Prostate gland (tissue), 2 donors: ENCODE measurements around the gene GATD1. TPM values are rescaled to one million over a fixed set of nuclear protein-coding genes. Genes with fewer than 3 reads are reported as not detected.

ENCODE experiments used
- DNase-seq: peaks from one replicate; pipeline ENCODE4 v3.0.0-alpha.2; 2019; ENCODE audit warnings: low spot score
- H3K27ac ChIP-seq, 2 donors: fragments of 200-600 bp; sonication (generic); 2 replicates each; pipeline ENCODE4 v1.5.1; 2017 to 2019
- H3K27me3 ChIP-seq: fragments of 200-600 bp; sonication (generic); replicated peaks from 2 replicates; pipeline ENCODE4 v1.5.1; 2019; ENCODE audit not compliant: insufficient read depth
- H3K36me3 ChIP-seq, 2 donors: fragments of 200-600 bp; sonication (generic); 1 replicate in 1 of 2; 2 replicates in 1 of 2; pipeline versions ENCODE4 v1.5.1 to v1.8.1; 2017 to 2019
- H3K4me1 ChIP-seq: fragments of 200-600 bp; sonication (generic); replicated peaks from 2 replicates; pipeline ENCODE4 v1.5.1; 2019
- H3K4me3 ChIP-seq, 2 donors: fragments of 200-600 bp; sonication (generic); 2 replicates each; pipeline ENCODE4 v1.5.1; 2017 to 2019
- H3K9me3 ChIP-seq: fragments of 200-600 bp; sonication (generic); 2 replicates; pipeline ENCODE4 v1.5.1; 2017
- CTCF ChIP-seq, 4 experiments: fragments of 200-600 bp in 2 of 4; fragments of 450-650 bp in 2 of 4; sonication (generic) in 2 of 4; IDR thresholded peaks; 1 replicate in 3 of 4; 2 replicates in 1 of 4; pipeline ENCODE4 v1.5.1; 2016 to 2019; ENCODE audit warnings: antibody characterized with exemption in 4 of 4, mild to moderate bottlenecking in 2 of 4, moderate library complexity in 2 of 4
- POLR2A ChIP-seq: fragments of 450-650 bp; IDR thresholded peaks from one replicate; pipeline ENCODE4 v1.6.1; 2016; ENCODE audit warnings: antibody characterized with exemption, mild to moderate bottlenecking
- POLR2AphosphoS5 ChIP-seq: sonication (generic); formaldehyde crosslinking; IDR thresholded peaks from one replicate; pipeline ENCODE4 v1.6.1; 2017; ENCODE audit warnings: antibody characterized with exemption
- WGBS: methylation state at CpG from one replicate; pipeline ENCODE4 v1.1.5; 2018; 5-methylcytosine and 5-hydroxymethylcytosine counted together
- intact Hi-C: fragments of 100-400 bp; cut with DNase I; formaldehyde crosslinking; loops from one replicate; pipeline ENCODE4 v1.14.2; 2022
- total RNA-seq, 2 donors: library from RNA; depleted of rRNA; stranded (reverse); fragments of >200 nt; gene quantifications; one replicate each; pipeline ENCODE4 v1.1.0, GENCODE V29; 2016

GATD1 gene
- total RNA-seq, 2 donors from 2014 or later = 29.9 to 72.3 TPM

- Histone ChIP-seq H3K9me3 (no peaks in the 10 kb centered on the region), H3K4me3 (no peak overlapping the region), H3K4me1 (no peaks in the 10 kb centered on the region), H3K36me3 (peaks cover 12 to 25% of the 10 kb centered on the region in 2 donors), H3K27ac (no peak overlapping the region), H3K27me3 (no peaks in the 10 kb centered on the region)
- TF ChIP-seq POLR2AphosphoS5 = no peak
- TF ChIP-seq CTCF (IDR thresholded peaks at IDR 0.05) = no peak
- no peak for TF ChIP-seq POLR2A
- DNase-seq = no peak
- intact Hi-C loops = no loop called here
- WGBS = 89% methylated on average over 2 of the region's 2 CpGs
Measured at GRCh38 chr11:766936-767210, 10.4 kb downstream of the GATD1 start.

GRCh38 chr11:766106-766935 is 11.0 kb downstream of the GATD1 start:
- no peaks in the 10 kb centered on the region for H3K27me3 ChIP-seq
- no peak overlapping the region for H3K4me3 ChIP-seq
- 80% methylated on average over 11 of the region's 11 CpGs for WGBS
- no peak for TF ChIP-seq POLR2A
- no peak for TF ChIP-seq CTCF (IDR thresholded peaks at IDR 0.05)
- no peak for TF ChIP-seq POLR2AphosphoS5
- no peaks in the 10 kb centered on the region for H3K4me1 ChIP-seq
- intact Hi-C loops = no loop called here
- H3K9me3 ChIP-seq = no peaks in the 10 kb centered on the region
- H3K27ac ChIP-seq = no peak overlapping the region
- H3K36me3 ChIP-seq = peaks cover 12 to 25% of the 10 kb centered on the region in 2 donors
- DNase-seq = no peak

DNA sequence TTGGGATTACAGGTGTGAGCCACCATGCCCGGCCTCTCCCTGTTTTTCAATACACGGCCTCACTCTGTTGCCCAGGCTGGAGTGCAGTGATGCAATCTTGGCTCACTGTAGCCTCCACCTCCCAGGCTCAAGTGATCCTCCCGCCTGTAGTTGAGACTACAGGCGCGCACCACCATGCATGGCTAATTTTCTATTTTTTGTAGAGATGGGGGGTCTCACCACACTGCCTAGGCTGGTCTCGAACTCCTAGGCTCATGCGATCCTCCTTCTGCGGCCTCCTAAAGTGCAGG is 11.5 kb downstream of the GATD1 start:
- H3K9me3 ChIP-seq = no peaks in the 10 kb centered on the region
- TF ChIP-seq POLR2A (no peak), POLR2AphosphoS5 (no peak), CTCF (IDR thresholded peaks at IDR 0.05) (no peak)
- intact Hi-C loops = no loop called here
- no peak for DNase-seq
- no peaks in the 10 kb centered on the region for H3K27me3 ChIP-seq
- H3K4me1 ChIP-seq = no peaks in the 10 kb centered on the region
- no peak overlapping the region for H3K4me3 ChIP-seq
- 98% methylated on average over 8 of the region's 8 CpGs for WGBS
- H3K27ac ChIP-seq = no peak overlapping the region
- peaks cover 12 to 20% of the 10 kb centered on the region in 2 donors for H3K36me3 ChIP-seq

GRCh38 chr11:765025-765801 is 12.1 kb downstream of the GATD1 start:
- intact Hi-C loops = no loop called here
- WGBS = 72% methylated on average over 18 of the region's 19 CpGs

More at GRCh38 chr11:765025-765801, 12.1 kb downstream of the GATD1 start:
- Histone ChIP-seq H3K4me1 (no peaks in the 10 kb centered on the region), H3K27ac (no peak overlapping the region), H3K4me3 (no peak overlapping the region), H3K9me3 (no peaks in the 10 kb centered on the region), H3K27me3 (no peaks in the 10 kb centered on the region), H3K36me3 (peaks cover 12 to 23% of the 10 kb centered on the region in 2 donors)
- no peak for DNase-seq
- TF ChIP-seq CTCF (IDR thresholded peaks at IDR 0.05) (peak; percentile 22 to 76 (median 54)), POLR2AphosphoS5 (no peak)
